GM18868 (cell line): ENCODE measurements around the gene TRPV5.
"Not testable (repeated sequence)": the region's sequence is repeated elsewhere in the genome, so short reads cannot be mapped to it uniquely, and the experiment has no call there.

Source experiments
- ATAC-seq: cut with Tn5 transposase; IDR thresholded peaks from one replicate; pipeline ENCODE4 v1.9.1; 2021; ENCODE audit warnings: mild to moderate bottlenecking, moderate library complexity; ENCODE audit not compliant: unreplicated experiment

Gene TRPV5

DNA sequence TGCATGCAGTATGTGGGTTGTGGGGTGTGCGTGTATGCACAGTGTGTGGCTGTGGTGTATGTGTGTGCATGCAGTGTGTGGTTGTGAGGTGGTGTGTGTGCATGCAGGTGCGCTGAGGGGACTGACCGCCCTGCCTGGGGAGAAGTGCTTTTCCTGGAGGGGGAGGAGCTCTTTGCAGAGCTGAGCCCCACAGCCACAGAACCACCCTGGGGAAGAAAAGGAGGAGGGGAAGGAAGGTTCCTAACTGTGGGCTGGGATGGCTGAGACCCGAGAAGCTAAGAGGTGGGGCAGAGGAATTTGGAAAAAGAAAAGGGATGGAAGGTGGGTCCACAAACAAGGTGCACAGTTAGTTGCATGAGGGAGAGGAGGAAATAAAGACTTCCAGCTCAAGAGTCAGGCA, at the start of gene TRPV5:
TSS of gene TRPV5 (minus strand) at position 123 of the 400 bp plus-strand sequence. CDS start 287 bp downstream, outside the sequence.
- no peak for ATAC-seq

GRCh38 chr7:142978402-142978801, 44.9 kb upstream of the TRPV5 start:
- not testable (repeated sequence) for ATAC-seq

GRCh38 chr7:142974626-142975025, 41.1 kb upstream of the TRPV5 start:
- no peak for ATAC-seq

- ATAC-seq = no peak
Observed at GRCh38 chr7:142969183-142969582, 35.6 kb upstream of the TRPV5 start.

DNA sequence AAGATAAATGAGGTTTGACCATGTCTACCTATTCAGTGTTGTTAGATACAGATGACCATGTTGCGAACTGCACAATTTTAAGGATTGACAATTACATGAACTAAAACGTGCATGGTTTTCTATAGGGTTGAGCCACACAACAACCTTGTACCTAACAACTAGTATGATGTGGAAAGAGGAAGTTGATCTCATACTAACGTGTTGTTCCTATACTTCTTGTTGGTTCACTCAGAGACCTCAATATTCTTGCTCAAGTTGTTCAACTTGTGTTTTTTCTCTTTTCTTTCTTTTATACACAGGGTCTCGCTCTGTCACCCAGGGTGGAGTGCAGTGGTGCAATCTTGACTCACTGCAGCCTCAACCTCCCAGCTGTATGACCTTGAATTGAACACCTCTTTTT, 34.7 kb upstream of the TRPV5 start:
- ATAC-seq = no peak

- no peak for ATAC-seq
Observed at GRCh38 chr7:142964502-142965246, 31.1 kb upstream of the TRPV5 start.

DNA sequence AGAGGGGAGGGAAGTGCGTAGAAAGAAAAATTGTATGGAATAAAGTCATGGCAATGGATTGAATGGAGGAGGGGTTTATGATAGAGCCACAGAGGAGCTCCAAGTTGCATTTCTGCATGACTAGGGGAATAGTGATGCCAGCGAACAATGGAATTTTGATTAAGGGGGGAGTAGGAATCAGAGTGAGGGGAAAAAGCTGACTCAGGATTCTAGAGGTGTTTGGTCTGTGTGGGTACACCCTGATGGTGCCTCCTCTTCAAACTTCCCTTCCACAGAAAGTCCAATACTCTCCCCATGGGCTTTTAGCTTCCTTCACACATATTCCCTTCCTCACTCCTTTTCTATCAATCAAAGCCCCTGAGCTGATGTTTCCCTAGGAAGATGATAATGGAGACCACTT, 30.4 kb upstream of the TRPV5 start:
- no peak for ATAC-seq

DNA sequence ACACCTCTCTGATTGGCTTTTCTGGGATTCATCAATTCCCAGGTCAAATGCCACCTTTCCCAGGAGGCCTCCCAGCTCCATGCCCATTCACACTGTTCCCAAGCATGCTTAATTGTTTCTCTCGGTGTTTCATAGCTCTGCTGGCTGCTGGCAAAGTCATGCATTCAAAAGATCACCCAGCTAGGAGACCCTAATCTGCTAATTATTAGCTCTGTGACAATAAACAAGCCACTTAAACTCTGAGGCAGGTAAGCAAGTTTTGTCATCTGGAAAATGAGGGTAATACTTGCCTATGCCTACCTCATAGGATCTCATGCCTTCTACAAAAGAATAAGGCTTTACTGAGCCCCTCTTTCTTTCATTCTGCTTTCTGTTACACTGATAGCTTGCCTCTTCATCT, 29.4 kb upstream of the TRPV5 start:
- ATAC-seq = no peak

DNA sequence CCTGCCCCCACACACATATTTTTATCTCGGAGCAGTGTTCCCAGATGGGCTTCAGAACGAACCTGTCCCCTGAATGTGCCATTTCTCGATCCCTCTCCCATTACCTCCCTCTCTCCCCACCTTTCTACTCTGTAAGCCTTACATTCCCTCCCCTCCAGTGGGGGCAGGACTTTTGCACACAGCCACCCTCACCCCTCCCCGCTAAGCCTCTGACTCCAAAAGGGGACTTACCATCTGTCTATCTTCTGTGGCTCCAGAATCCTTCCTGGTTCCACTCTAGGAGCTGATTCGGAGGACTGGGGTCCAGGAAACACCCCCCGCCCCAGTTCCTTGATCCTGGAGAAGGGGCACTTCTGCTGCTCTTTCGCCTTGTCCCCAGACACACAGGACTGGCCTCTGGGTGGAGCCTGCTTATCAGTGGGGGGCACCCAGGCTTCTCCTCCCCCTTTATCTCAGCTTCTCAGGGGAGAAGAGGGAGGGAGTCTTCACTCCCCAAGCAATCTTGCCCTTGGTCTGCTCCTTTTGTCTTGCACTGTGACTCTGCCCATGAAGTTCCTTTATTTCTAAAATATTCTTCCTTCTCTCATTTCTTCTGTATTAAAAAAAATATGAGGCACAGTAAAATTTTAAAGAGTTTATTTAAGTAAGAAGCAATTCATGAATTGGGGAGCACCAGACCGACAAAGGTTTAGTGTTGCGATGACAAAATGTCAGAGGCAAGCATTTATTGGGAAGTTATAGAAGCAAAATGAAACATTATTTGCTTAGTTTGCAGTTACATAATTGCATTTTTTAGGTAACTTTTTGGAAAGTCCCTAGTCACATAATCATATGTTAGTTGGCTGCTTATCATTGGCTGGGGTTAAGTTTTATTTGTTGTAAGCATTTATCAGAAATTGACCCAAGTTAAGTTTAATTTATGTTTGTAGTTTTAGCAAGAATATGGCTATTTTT, 28.7 kb upstream of the TRPV5 start, which contains the start of gene KEL:
TSS of gene KEL (minus strand) at position 391 of the 954 bp plus-strand sequence. CDS start at position 234, 157 bp downstream.
- ATAC-seq = no peak

GRCh38 chr7:142961595-142961972, 28.0 kb upstream of the TRPV5 start:
- ATAC-seq = no peak

DNA sequence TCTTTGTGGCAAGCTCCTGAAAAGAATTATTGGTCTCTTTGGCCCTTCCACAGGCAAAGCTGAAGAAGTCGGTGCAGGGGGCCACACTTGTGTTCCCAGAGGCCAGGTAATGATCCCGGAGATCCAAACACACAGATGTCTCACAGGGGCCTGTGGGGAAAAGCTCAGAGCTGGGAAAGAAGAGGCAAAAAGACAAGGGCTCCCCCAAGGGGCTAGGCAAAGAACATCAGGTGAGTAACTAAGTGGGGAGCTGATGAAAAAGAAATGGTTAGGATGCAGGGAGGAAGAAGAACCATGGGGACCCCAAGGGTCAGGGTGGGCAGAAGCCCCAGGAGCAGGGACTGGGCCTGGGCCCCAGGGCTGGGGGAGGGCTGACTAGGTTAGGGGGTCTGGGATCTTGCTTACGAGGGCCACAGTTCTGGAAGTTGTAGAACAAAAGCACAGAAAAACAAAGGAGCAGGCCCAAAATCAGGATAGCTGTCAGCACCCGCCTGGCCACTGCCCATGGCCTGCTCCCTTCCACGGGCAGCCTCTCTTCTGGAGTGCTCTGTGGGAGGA, 27.5 kb upstream of the TRPV5 start:
- no peak for ATAC-seq

GRCh38 chr7:142959202-142959601, 25.7 kb upstream of the TRPV5 start:
- no peak for ATAC-seq

- no peak for ATAC-seq
Observed at GRCh38 chr7:142957723-142958122, 24.2 kb upstream of the TRPV5 start.

GRCh38 chr7:142956951-142957623, 23.5 kb upstream of the TRPV5 start:
- ATAC-seq = no peak

- ATAC-seq = peak; percentile 52
Observed at GRCh38 chr7:142954680-142955268, 21.2 kb upstream of the TRPV5 start.

DNA sequence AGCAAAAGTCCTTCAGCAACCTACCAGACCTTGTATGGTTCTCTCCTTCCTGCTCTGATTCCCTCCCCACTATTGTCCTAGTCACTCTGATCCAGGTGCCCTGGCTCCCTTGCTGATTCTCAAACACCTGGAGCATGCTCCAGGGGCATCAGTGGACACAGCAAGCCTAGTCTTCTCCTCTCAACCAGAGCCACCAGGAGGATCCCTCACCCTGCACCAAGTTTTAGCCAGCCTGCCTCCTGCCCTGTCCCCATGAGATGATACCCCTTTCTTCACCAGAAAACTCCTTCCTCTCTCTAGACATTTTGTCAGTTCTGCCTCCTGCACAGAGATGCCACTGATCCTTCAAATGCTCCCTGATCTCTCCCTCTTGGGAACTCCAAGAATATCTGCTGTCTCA, 16.7 kb upstream of the TRPV5 start:
- ATAC-seq = no peak

DNA sequence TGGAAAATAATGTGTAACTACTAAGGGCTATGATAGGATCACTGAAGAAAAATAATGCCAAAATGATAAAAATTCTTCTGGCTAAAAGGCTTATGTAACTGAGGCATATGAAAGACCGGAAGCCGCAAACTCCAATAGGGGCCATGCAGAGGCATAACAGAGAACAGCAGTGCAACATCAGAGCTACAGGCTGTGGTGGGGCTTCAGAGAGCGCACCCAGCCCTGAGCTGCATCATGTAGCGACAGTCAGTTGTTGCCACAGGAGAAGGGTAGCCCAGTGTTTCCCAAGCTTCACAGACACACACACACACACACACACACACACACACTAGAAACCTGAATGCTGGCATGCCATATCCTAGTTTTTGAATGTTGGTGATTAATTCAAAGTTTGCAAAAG, 15.1 kb upstream of the TRPV5 start:
- no peak for ATAC-seq

DNA sequence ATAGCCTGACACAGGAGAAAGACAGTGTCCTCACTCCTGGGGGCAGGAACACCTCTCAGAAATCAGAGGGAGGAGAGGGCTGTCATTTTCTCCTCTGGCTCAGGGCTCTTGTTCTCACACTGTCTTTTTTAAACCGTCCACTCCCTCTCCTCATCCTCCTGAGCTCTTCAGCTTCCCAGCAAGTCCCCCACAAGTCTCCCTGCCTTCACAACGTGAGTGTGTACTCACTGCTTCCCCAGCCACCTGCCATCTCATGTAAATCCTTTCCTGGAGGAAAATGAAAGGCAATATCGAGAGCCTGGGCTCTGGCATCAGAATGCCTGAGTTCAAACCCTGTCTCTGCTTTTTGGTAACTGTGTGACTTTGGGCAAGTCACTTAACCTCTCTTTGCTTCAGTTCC, 11.5 kb upstream of the TRPV5 start:
- ATAC-seq = no peak

GRCh38 chr7:142943706-142944268, 10.2 kb upstream of the TRPV5 start:
- no peak for ATAC-seq

- ATAC-seq = no peak
Observed at GRCh38 chr7:142942746-142943145, 9.2 kb upstream of the TRPV5 start.
